ENCODE data around the gene DTX1. TPM values are rescaled to one million over a fixed set of nuclear protein-coding genes. Genes with fewer than 3 reads are reported as not detected.

The DTX1 gene
- polyA plus RNA-seq, 1 experiment, result 0.05 TPM

DNA sequence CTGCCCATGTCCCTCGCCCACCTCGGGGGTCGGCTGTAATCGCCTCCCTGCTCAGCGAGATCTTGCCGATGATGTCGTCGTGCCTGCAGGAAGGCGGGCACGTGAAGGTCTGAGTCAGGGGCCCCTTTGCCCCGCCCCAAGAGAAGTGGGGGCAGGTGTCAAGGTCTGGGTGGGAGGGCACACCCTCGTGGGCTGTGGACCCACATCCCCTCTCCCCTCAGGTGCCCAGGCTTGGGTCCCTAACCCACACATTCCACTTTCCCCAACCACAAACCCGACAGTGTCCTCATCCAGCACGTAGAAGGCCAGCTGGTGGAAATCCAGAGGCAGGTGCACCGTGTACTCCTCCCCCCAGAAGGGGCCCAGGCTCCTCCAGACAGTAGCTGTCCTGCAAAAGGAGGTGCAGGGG lies 71.3 kb downstream of the DTX1 start:
- CTCF ChIA-PET, result no interaction called here
- no peak for DNase-seq (ENCODE audit: low read depth, low spot score)
- Histone ChIP-seq H3K27ac (ENCODE audit: low read depth, low read length) (no peak overlapping the region), H3K27me3 (ENCODE audit: control insufficient read depth, insufficient read depth, low read length) (peaks cover 8% of the 10 kb centered on the region), H3K9me3 (ENCODE audit: control insufficient read depth, insufficient read depth, low read length) (no peaks in the 10 kb centered on the region), H3K4me3 (ENCODE audit: low read depth, low read length) (no peak overlapping the region)
- TF ChIP-seq, protein P1, sequence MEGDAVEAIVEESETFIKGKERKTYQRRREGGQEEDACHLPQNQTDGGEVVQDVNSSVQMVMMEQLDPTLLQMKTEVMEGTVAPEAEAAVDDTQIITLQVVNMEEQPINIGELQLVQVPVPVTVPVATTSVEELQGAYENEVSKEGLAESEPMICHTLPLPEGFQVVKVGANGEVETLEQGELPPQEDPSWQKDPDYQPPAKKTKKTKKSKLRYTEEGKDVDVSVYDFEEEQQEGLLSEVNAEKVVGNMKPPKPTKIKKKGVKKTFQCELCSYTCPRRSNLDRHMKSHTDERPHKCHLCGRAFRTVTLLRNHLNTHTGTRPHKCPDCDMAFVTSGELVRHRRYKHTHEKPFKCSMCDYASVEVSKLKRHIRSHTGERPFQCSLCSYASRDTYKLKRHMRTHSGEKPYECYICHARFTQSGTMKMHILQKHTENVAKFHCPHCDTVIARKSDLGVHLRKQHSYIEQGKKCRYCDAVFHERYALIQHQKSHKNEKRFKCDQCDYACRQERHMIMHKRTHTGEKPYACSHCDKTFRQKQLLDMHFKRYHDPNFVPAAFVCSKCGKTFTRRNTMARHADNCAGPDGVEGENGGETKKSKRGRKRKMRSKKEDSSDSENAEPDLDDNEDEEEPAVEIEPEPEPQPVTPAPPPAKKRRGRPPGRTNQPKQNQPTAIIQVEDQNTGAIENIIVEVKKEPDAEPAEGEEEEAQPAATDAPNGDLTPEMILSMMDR (IDR thresholded peaks at IDR 0.05; ENCODE audit: low read depth, low read length), result no peak
- POLR2A ChIA-PET, result no interaction called here

DNA sequence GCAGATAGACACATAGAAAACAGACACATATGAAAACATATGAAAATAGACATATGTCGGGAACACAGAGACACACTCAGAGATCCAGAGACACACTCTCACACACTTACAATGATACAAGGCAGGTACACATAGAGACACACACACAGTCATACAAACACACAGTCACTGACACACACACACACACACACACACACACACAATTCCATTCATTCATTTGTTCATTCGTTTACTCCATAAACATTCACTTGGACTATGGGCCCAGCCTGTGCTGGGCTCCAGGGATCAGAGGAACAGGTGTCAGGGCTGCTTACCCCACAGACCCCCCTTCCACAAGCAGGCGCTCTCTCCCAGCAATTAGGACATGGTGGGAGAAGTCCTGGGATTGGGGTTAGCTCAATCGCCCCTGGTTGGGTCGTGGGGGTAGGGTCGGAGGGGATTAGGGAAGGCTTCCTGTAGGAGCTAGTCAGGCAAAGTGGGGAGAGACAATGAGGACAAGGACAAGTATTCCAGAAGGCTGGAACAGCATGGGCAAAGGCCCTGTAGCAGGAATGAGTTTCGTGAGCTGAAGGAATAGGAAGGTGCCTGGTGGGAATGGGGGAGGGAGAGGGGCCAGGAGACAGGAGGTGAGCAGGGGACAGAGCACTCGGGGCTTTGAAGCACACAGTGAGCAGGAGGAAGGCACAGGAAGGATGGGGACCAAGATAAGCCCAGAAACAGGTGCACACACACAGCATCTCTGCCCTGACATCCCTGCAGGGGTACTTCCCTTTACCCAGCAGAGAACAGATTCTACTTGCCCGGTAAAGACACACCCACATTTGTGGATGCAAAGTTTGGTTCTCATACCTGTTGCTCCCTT lies 72.5 kb downstream of the DTX1 start:
- TF ChIP-seq, protein P1 (IDR thresholded peaks at IDR 0.05; ENCODE audit: low read depth, low read length), result no peak
- Histone ChIP-seq H3K9me3 (ENCODE audit: control insufficient read depth, insufficient read depth, low read length) (no peaks in the 10 kb centered on the region), H3K4me3 (ENCODE audit: low read depth, low read length) (no peak overlapping the region), H3K27me3 (ENCODE audit: control insufficient read depth, insufficient read depth, low read length) (peaks cover 8% of the 10 kb centered on the region), H3K27ac (ENCODE audit: low read depth, low read length) (no peak overlapping the region)
- no peak for DNase-seq (ENCODE audit: low read depth, low spot score)
- ChIA-PET CTCF (no interaction called here), POLR2A (no interaction called here)

GRCh38 chr12:113129664-113130456 lies 73.3 kb downstream of the DTX1 start:
- Histone ChIP-seq H3K27ac (ENCODE audit: low read depth, low read length) (no peak overlapping the region), H3K4me3 (ENCODE audit: low read depth, low read length) (no peak overlapping the region), H3K27me3 (ENCODE audit: control insufficient read depth, insufficient read depth, low read length) (peaks cover 9% of the 10 kb centered on the region), H3K9me3 (ENCODE audit: control insufficient read depth, insufficient read depth, low read length) (no peaks in the 10 kb centered on the region)
- DNase-seq (ENCODE audit: low read depth, low spot score), result no peak
- POLR2A ChIA-PET, result no interaction called here
- CTCF ChIA-PET, result interaction anchor here (0.6 to 0.9 kb wide), 2 partner anchors 296 to 617 kb away, joined by 3 to 5 read pairs; no protein-coding TSS in a partner anchor
- TF ChIP-seq, protein P1 (IDR thresholded peaks at IDR 0.05; ENCODE audit: low read depth, low read length), result no peak

DNA sequence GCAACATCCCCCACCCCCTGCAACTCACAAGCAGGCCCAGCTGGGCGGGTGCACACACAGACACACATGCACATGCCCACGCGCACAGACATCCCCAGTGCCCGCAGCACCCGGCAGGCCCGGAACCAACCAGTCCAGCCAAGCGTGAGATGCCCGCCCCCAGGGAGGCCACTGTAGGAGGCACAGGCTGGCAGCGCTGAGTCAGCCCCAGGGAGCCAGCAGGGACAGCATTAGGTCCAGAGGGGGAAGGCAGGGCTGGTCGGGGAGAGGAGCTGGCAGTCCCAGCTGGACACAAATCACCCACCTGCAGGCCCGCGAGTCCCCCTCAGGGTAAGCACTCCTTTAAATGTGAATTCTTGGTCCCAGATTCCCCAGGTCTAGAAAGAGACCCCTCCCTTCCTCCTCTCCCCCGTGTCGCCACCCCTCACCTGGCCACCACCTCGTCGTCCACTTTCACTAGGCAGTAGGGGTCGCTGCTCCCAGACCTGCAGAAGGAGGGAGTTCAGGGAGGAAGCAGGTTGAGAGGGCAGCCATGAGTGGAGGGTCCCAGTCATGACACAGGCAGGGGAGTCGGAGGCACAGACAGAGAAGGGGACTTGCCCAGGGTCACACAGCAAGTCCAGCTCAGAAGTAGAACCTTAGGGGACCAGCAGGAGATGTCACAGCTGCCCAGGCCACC lies 74.1 kb downstream of the DTX1 start:
- H3K4me3 ChIP-seq (ENCODE audit: low read depth, low read length), result no peak overlapping the region
- TF ChIP-seq, protein P1 (IDR thresholded peaks at IDR 0.05; ENCODE audit: low read depth, low read length), result 0 out of 2 replicates have a peak, but pooled peaks have one; percentile 5
- ChIA-PET CTCF (interaction anchor here (0.6 to 0.9 kb wide), 2 partner anchors 295 to 616 kb away, joined by 3 to 5 read pairs; no protein-coding TSS in a partner anchor), POLR2A (no interaction called here)
- no peaks in the 10 kb centered on the region for H3K9me3 ChIP-seq (ENCODE audit: control insufficient read depth, insufficient read depth, low read length)
- no peak overlapping the region for H3K27ac ChIP-seq (ENCODE audit: low read depth, low read length)
- peaks cover 13% of the 10 kb centered on the region for H3K27me3 ChIP-seq (ENCODE audit: control insufficient read depth, insufficient read depth, low read length)
- DNase-seq (ENCODE audit: low read depth, low spot score), result no peak
